NCI-H1417 treated with DMSO at 0.1 percent for 48 hours (cell line): ENCODE measurements around the gene POLR1G.
"Not testable (repeated sequence)": the region's sequence is repeated elsewhere in the genome, so short reads cannot be mapped to it uniquely, and the experiment has no call there.

Source experiments
- DNase-seq: peaks from one replicate; lab custom pipeline; 2025; lab: John Stamatoyannopoulos, UW

The POLR1G gene

DNA sequence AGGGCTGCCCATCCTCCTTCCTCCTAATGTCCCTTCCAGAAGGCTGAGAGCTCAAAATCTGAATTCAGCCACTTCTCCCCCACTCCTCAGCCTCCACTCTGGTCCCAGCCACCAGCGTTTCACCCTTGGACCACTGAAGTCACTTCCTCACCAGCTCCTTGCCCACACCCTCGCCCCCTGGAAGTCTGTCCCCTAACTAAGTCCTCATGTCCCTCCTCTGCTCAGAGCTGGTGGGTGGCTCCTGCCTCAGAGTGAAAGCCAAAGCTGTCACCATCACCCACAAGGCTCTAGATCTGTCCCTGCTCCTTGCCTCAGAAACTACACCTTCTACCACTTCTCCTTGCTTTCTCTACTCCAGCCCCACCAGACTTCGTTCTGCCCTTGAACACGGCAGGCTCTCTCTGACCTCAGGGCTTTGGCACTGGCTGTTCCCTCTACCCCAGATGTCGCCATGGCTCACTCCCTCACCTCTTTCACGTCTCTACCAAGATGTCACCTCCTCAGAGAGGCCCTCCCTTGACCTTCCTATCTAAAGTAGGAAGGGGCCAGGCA, 15.6 kb downstream of the POLR1G start:
- DNase-seq, result no peak

DNA sequence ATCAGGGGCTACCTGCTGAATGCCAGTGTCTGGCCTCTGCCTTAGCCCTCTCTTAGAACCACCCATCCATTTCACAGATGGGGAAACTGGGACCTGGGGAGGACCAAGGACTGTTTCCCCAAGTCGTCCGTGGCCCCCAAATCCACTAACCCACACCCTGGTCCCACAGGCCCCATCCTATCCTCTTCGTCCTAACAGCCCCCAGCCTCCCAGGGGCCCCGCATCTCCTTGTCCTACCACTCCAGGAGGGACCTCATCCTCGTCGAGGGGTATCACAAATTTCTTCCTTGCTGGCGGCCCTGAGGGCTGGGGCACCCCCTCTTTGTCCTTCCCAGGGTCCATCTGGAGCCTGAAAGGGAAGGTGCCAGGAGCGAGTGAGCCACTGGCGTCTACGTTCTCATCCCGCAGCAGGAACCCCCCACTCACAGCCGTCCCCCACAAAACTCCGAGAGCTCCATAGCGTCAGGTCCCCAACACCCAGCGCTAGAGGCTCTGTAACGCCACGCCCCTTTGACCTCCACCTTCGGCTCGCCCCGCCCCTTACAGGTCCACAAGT, 16.7 kb downstream of the POLR1G start:
- DNase-seq, result no peak

DNA sequence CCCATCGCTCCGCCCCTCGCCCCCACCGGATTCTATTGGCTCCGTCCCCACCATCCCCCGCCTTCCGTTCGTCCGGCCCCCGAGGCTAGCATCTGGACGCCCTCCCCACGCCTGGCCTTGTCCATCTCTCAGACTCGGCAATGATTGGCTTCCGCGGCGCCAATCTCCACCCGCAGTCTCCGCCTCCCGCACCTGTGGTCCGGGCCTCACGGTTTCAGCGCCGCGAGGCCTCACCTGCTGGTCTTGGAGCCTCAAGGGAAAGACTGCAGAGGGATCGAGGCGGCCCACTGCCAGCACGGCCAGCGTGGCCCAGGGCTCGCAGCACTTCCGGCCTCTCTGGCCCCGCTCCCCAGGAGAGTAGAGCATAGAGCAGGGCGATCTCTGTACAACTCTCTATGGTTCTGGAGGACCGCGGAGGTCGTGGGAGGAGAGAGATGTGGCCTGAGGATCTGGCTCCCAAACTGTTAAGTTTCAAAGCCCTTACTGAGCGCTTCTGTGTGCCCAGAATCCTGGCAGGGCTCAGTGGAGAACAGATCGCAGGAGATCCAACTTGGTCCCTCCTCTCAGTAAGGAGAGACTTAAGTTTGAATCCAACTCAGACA, 17.2 kb downstream of the POLR1G start, which contains the start of gene ERCC1:
ERCC1 (minus strand) TSS at position 329 of the 602 bp plus-strand sequence. CDS start 543 bp downstream, outside the sequence.
- DNase-seq, result peak; percentile 95

DNA sequence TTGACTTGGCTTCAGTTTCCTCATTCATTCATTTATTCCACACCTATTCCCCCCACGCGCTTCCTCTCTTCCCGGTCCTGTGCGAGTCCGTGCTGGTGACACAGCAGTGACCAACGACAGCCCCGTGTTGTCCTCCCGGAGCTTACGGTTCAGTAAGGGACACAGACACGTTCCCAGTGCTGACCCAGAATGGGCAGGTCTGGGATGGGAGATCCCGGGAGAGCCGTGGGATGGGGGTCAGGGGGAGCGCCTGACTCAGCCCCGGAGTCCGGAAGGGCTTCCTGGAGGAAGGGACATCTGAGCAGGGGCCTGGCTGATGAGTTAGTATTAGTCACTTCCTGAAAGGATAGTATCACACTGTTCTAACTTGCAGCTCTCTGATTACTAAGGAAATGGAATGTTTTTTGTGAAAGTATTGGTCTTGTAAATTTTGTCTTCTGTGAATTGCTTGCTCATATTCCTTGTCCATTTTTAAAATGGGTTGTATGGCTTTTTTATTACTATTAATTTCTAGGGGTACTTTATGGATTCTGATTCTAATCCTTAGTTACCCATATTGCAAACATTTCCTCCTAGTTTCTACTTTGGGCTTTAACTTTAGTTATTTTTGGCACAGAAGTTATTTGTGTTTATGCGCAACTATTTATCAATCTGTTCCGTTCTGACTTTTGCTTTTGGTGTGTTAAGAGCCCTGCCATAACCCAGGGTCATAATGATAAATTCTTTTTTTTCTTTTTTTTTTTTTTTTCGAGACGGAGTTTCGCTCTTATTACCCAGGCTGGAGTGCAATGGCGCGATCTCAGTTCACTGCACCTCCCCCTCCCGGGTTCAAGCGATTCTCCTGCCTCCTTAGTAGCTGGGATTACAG, 18.0 kb downstream of the POLR1G start:
- DNase-seq, result no peak

DNA sequence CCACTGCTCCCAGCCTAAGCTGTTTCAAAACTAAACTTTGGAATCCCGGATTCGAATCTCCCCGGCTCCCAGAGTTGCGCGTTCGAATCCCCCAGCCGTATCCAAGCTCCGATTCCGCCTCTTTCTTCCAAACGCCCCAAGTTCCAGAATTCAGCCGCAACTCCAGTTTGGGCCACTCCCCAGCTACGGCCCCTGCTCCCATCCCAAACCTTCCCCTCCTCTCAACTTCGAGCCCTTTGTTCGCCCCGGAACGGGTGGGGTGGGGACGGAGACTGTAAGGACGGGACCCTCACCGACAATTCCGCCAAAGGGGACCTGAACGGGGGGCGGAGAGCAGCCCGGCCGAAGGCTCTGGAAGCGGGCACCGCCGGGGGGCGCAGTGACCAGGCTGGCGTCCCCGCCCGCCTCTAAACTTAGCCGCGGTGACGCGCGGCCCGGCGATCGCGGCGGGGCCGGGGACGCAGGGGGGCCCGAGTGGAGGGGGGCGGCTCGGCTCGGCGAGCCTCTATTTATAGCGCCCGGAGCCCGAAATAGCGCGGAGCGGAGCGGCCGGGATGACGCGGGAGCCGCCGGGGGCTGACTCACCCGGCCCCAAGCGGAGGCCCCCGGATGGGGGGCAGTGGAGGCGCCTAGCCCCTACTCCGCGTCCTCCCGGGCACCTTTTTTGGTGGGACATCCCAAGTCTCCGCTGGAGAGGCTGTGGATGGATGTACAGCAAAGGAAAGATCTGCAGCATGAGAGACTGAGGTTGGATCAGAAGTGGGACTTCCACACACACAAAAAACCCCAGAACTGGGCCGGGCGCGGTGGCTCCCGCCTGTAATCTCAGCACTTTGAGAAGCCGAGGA, 22.2 kb downstream of the POLR1G start:
- no peak for DNase-seq

DNA sequence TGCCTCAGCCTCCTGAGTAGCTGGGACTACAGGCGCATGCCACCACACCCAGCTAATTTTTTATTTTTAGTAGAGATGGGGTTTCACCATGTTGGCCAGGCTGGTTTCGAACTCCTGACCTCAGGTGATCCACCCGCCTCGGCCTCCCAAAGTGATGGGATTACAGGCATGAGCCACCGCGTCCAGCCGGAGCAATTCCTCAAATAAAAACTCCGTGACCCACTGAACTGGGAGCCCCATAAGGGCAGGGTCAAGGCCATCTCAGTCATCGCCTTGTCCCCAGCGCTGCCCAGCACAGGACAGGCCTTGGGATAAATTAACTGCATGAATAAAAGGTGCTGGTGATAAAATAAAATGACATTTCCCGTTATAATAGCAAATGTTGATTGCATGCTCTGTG, 23.5 kb downstream of the POLR1G start:
- not testable (repeated sequence) for DNase-seq

DNA sequence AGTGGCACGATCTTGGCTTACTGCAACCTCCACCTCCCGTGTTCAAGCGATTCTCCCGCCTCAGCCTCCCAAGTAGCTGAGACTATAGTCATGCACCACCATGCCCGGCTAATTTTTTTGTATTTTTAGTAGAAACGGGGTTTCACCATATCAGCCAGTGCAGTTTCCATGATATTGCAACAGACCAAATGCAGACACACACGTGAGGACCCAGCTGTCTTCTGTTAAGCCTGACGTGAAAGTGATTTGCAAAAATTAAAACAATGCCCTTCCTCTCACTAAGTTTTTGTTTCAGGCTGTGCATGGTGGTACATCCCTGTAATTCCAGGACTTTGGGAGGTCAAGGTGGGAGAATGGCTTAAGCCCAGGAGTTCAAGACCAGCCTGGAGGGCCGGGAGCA, 24.6 kb downstream of the POLR1G start:
- DNase-seq, result not testable (repeated sequence)

DNA sequence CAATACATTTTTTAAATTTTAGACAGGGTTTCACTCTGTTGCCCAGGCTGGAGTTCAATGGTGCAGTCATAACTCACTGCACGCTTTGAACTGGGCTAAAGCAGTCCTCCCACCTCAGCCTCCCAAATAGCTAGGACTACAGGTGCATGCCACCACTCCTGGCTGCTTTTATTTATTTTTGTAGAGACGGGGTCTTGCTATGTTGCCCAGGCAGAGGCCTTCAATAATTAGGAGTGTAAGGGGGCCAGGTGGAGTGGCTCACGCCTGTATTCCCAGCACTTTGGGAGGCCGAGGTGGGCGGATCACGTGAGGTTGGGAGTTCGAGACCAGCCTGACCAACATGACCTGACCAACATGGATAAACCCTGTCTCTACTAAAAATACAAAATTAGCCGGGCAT, 26.1 kb downstream of the POLR1G start:
- not testable (repeated sequence) for DNase-seq

DNA sequence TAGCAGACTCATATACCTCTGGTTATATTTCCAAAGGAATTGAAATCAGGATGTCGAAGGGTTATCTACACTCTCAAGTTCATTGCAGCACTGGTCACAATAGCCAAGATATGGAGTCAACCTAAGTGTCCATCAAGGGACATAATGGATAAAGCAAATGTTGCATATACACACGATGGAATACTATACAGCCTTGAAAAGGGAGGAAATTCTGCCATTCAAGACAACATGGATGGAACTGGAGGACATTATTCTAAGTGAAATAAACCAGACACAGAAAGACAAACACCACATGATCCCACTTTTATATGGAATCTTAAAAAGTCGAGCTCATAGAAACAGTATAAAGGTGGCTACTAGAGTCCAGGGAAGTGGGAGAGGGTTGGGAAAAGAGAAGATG, 30.9 kb downstream of the POLR1G start:
- no peak for DNase-seq

DNA sequence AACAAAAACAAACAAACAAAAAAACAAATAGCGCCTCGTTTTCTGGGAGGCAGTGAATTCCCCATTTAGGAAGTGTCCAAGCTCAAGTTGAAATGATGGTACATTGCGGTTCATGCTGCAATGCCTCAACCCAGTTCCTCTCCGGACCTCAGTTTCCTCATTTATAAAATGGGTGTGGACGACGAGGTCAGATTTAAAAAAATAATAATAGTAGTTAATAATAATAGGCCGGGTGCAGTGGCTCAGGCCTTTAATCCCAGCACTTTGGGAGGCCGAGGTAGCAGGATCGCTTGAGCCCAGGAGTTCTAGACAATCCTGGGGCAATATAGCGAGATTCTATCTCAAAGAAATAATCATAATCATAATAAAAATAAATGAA, 32.7 kb downstream of the POLR1G start:
- DNase-seq, result no peak

DNA sequence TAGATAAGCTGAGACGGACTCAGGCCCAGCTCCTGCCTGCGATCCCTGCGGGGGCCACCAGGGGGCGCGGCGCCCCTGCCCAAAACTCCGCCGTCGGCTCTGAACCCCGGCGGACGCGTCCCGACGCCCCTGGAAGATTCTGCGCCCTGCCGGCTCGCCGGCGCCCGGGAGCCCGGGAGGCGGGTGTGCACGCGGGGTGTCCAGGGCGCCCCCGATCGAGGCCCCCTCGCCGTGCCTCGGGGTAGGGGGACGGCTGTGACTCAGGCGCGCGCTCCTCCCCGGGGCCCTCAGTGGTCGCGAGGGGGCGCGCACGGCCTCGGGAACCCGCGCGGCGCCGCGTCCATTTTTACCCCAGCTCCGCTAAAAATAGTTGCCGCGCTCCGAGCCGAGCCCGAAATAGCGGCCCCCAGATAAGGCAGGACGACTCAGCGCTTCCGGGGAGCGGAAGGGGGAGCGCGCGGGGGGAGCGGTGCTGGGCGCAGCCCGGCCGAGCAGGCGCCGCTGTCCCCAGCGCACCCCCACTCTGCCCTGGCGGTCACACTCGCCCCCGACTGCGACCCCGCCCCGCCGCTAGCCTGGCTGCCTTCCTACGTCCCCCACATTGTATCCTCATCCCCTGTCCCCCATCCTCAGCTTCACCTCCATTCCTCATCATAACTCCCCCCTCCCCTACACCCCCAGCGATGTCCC, 33.3 kb downstream of the POLR1G start:
- DNase-seq, result no peak

DNA sequence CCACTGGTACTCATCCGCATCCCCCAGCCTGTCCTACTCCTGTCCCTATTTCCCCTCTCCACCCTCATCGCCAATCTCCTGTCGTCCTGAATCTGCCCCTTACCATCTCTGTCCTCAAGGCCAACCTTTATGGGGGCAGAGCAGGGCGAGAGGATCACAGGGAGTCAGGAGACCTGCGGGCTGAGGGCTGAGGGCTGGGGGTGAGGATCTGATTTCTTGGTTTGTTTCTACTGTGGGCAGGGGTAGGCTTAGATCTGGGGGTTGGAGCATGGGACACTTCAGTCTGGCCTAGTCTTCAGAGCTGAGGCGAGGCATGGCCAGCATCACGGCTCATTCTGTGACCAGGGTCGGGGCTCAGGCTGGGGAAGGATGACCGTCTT, 33.8 kb downstream of the POLR1G start:
- no peak for DNase-seq

DNA sequence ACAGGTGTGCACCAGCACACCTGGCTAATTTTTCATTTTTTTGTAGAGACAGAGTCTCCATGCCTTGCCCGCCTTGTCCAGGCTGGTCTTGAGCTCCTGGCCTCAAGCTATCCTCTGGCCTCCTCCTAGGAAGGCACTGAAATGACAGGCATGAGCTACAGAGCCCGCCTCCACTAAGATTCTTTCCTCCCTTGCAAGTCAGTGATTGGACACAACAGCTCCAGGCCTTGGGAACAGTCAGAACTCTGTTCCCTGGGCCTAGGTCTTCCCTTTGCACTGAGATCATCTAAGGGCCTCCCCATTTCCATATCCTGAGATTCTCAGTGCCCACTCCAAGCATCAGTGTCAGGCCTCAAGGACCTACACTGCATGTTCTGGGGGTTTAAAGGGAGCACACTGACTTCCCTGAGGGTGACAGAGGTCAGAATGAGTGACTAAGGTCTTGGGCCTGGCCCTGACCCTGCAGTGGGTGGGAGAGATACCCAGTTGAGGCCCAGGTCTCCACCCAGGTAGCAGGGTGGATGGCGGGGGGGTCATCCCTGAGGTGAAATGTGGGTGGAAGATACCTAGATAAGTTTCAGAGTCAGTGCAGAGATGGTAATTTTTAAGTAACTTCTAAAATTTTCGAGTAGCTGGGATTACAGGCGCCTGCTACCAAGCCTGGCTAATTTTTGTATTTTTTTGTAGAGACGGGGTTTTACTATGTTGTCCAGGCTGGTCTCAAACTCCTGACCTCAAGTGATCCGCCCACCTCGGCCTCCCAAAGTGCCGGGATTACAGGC, 34.6 kb downstream of the POLR1G start:
- no peak for DNase-seq

DNA sequence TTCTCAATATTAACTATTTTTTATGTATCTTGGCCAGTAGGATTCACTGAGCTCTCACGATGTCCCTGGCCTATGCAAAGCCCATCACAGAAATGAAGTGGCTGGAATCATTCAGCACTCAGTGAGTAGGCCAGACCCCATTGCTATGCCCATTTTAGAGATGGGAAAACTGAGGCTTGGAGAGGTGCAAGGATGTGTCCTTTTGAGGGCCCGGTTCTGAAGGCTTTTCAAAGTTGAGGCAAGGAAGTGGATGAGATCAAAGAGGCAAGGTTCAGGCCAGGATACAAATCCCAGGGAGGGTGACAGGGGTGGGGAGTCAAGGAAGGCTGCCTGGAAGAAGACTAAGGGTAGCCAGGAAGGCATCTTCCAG, 35.9 kb downstream of the POLR1G start:
- DNase-seq, result no peak

DNA sequence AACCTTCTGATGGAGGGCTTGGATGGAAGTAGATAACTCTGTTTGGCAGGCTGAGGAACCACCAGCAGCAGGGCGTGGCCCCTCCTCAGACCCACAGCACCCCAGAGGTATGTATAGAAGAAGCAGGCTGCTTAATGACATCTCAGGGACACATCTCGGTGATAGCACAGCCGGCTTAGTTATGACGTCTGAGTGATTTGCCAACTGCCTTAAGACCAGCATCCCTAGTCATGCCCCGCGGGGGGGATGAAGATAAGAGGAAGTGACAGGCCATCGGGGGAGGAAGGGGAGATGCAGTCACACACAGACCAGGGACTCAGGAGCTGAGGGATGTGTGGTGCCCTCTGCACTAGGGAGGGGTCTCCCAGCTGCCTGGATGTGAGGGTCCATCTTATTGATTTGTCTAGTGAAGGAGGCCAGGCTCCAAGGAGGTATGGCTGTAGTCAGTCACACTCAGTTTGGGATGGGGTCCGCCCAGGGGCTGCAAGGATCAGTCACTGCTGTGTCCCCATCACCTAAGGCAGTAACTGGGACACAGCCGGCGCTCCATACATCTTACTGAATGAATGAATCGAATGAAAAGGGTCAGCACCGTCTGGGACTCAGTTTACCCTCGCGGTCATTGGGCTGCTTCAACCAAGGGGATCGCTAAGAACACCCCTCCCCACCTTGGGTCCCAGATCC, 36.5 kb downstream of the POLR1G start:
- DNase-seq, result no peak

DNA sequence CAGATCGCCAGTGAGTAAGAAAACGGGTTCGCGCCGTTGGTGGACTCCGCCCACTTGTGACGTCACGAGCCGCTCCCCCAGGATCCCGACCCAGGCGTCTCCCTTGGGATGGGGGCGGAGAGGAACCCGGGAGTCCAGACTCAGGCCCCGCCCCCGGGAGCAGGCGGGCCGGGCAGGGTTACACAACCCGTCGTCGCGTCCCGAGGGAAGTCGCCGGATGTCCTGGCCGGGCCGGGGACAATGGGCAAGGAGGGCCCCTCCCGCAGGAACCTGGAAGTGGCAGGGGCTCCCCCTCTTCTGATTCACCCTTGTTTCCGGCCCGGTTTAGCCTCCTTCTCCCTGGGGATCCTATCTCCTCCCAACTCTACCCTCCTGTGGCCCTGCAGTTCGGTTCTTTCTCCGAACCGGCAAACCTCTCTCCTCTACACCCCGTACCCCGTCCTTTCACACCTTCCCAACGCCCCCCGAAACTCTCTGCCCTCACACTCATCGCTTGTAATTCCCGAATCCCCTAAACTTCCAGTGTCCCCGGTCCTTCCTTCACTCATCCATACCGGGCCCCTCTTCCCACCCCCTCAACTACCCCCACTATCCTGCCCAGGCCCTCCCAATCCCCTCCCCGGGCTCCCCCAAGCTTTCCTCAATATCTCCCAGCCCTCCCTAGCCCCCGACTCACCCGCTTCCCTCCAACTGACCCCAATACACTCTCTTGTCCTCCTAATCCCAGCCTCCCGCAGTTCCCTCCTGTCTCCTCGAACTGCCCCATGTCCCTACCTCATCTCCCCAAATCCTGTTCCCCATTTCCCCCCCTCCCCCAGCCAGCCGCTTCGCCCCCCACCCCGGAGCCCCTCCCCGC, 37.2 kb downstream of the POLR1G start:
- no peak for DNase-seq

DNA sequence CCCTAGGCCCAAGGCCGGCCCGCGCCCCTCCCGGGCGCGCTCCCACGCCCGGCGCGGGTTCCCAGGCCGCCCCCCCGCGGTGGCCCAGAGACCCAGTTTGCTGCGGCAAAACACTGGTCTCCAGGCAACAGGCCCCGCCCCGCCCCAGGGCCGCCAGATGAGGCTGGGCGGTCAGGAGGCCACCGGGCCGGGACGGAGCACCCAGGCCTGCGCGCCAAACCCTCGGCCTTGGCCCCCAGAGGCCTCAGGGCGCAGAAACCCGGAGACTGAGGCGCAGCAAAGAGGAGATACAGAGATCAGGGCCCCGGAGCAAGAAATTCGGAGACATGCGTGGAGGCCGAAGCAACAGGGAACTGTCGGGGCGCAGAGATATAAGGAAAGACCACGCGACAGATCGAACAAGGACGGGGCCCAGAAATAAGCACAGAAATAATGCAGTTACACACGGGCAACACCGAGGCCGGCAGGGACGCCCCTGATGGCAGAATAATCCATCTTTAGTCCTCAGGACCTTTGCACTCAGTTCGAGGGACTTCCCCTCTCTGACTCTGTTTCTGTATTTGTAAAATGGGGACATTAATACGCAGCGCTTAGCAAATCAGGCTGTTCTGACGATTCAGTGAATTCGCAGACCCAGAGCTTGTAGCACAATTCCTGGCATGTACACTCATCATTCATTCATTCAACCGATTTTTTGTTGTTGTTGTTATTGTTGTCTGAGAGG, 38.0 kb downstream of the POLR1G start:
- no peak for DNase-seq

DNA sequence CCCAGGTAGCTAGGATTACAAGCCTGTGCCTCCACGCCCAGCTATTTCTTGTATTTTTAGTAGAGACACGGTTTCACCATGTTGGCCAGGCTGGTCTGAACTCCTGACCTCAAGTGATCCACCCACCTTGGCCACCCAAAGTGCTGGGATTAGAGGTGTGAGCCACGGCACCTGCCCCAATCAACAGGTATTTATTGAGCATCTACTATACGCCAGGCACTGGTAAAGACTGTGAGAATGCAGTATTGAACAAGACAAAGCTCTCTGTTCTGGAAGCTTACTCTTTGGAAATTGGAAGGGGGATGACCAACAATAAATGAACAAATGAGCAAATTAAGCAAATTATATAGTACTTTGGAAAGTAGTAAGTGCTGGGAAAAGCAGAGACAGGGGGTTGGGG, 38.7 kb downstream of the POLR1G start:
- no peak for DNase-seq
